Measurements from ENCODE around the gene GLRX.
A peak's percentile ranks its signal among the peaks of the same experiment; 100 is the strongest.

Gene GLRX

DNA sequence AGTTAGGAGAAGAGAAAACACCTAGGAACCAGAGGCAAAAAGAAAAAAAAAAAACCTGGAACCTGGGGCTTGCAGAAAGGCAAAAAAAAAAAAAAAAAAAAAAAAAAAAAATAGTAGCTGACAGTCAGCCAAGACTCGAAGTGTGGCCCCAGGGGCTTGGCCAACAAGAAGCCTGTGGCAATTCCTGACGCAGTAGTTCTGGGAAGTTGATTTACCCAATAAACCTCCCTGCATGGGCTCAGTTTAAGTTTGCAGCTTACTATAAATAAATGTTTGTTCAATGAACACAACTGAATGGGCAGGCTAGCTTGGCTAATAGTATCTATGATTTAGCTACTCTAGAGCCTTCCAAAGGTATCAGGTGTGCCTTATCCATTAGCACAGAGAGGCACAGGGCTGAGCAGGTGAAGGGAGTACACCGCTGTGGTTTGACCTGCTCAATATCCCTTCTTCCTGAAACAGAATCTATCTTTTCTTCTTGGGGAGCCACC, 21.3 kb upstream of the GLRX start:
- DNase-seq (ENCODE audit: low spot score) = no peak
- in situ Hi-C loops (cut with MboI; ENCODE audit: low pct_unique_long_range_greater_than_20kb, low sequenced_read_pairs, unreplicated experiment) = loop anchor here (10.0 kb wide), 1 partner anchor 179 kb away; no protein-coding TSS in a partner anchor
- TF ChIP-seq, protein P1, sequence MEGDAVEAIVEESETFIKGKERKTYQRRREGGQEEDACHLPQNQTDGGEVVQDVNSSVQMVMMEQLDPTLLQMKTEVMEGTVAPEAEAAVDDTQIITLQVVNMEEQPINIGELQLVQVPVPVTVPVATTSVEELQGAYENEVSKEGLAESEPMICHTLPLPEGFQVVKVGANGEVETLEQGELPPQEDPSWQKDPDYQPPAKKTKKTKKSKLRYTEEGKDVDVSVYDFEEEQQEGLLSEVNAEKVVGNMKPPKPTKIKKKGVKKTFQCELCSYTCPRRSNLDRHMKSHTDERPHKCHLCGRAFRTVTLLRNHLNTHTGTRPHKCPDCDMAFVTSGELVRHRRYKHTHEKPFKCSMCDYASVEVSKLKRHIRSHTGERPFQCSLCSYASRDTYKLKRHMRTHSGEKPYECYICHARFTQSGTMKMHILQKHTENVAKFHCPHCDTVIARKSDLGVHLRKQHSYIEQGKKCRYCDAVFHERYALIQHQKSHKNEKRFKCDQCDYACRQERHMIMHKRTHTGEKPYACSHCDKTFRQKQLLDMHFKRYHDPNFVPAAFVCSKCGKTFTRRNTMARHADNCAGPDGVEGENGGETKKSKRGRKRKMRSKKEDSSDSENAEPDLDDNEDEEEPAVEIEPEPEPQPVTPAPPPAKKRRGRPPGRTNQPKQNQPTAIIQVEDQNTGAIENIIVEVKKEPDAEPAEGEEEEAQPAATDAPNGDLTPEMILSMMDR (IDR thresholded peaks at IDR 0.05; ENCODE audit: extremely low read depth, insufficient read depth, missing control alignments) = no peak

DNA sequence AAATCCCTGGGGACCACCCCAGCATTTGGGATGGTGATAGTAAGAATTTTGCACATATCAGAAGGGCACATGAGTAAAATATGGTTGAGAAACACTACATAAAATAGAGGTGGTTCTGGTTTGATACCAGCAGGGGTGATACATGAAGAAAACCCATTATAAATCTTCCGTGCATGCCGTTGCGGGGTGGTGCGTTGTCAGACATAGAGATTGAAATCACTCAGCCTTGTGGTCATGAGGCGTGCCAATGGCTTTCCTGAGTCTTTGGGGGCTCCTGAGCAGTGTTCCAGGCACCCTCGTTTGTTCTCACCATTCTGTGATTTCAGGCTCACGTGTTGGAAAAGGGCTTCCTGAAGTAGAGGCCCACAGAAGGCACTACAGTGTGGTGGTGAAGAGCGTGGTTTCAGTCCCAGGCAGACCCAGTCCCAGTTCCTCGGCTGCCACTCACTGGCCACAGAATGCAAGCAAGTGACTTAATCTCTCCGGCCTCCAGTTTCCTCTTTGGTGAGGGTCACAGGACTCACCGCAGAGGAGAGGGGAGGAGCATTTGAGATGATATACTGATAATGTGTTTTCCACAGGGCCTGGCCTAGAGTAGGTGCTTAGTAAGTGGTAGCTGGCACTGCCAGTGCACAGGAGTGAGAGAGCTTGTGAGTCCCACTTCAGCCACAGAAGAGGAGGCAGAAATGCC, 20.5 kb upstream of the GLRX start:
- in situ Hi-C loops (cut with MboI; ENCODE audit: low pct_unique_long_range_greater_than_20kb, low sequenced_read_pairs, unreplicated experiment) = loop anchor here (10.0 kb wide), 1 partner anchor 178 kb away; no protein-coding TSS in a partner anchor
- peak; percentile 77 for DNase-seq (ENCODE audit: low spot score)
- TF ChIP-seq, protein P1 (IDR thresholded peaks at IDR 0.05; ENCODE audit: extremely low read depth, insufficient read depth, missing control alignments) = peak; percentile 80

DNA sequence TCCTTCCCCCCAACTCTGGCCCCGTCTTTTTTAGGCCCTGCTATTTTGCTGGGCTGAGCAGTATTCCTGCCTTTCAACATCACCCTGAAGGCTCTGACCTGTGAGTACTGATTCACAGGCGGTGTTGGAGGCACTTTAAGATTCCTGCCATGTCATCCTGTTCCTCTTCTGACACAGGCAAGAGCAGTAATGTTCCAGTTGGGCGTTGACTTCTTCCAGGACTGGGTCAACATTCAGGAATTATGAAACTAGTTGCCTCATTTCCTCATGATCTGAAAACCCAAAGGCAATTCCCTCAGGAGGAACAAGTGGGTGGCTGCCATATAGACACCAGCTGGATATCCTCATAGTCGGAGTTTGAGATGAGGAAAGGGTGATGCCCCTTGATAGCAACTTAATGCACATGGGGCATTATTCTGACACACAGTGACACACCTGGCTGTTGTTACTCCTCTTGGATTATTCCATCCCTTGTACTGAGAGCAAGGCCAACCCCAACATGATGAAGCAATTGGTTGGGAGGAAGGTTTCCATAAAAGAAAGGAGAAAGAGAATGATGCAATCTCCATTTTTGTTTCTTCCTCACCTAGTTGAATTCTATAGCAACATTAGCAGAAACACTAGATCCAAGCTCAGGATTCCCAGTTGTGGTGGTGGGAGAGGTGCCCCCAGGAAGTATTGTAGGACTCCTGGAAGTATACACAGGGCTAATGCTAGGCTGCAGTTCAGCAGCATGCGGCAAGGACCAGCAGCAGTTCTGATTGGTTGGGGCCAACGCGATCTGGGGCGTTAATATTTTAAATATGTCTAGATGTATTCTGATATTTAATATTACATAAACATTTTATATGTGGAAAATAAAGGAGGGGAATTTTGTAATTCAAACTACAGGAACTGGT, 19.6 kb upstream of the GLRX start:
- TF ChIP-seq, protein P1 (IDR thresholded peaks at IDR 0.05; ENCODE audit: extremely low read depth, insufficient read depth, missing control alignments) = no peak
- no peak for DNase-seq (ENCODE audit: low spot score)
- in situ Hi-C loops (cut with MboI; ENCODE audit: low pct_unique_long_range_greater_than_20kb, low sequenced_read_pairs, unreplicated experiment) = loop anchor here (10.0 kb wide), 1 partner anchor 177 kb away; no protein-coding TSS in a partner anchor

DNA sequence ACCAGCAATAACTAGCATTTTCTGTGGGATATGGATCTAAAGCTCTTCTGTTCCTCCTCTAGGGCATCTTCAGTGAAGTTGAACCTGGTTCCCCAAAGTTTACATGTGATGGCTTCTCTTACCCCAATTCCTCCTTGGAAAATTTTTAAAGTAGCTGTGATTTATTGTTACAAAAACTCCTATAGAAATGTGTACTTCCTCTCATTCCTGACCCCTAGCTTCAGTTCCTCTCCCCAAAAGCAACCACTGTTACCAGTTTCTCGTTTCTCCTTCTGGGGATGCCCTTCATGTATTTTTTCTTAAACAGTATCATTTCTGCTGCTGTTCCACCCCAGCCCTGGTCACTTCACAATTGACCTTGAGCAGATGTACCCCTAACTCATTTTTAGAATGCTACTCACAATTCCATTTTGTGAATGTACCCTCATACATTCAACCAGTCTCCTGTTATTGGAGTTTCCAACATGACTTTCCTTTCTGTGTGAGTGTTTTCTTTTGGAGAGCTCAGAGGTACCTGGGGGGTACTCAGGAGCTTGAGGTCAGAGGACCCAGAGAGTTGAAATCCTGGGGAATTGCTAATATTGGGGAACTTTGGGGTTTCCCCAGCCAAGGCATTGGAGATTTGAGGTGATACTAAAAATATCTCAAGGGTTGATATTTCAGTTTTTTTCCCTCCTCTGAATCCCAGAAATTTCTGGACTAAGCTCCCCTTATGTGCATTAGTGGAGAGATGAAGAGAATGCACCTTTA, 18.6 kb upstream of the GLRX start:
- TF ChIP-seq, protein P1 (IDR thresholded peaks at IDR 0.05; ENCODE audit: extremely low read depth, insufficient read depth, missing control alignments) = no peak
- in situ Hi-C loops (cut with MboI; ENCODE audit: low pct_unique_long_range_greater_than_20kb, low sequenced_read_pairs, unreplicated experiment) = loop anchor here (10.0 kb wide), 1 partner anchor 176 kb away; no protein-coding TSS in a partner anchor
- no peak for DNase-seq (ENCODE audit: low spot score)

DNA sequence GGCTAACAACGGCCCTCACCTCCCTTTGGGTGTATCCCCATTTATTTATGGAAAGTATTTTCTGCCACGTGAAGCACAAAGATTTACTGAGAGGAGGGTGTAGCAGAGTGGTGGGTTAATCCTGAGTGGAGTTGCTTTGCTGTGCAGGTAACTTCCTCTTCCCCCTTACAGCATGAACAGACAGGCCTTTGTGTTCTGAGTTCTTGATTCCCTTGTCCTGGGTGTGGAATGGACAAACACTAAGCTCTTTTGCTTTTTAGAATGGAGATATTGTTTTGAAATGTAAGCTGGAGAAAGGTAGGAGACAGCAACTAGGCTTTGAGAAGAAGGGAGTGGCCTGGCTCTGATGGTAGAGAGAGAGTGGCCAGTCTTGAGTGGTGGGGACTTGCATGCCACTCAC, 17.1 kb upstream of the GLRX start:
- DNase-seq (ENCODE audit: low spot score) = no peak
- in situ Hi-C loops (cut with MboI; ENCODE audit: low pct_unique_long_range_greater_than_20kb, low sequenced_read_pairs, unreplicated experiment) = loop anchor here (10.0 kb wide), 1 partner anchor 175 kb away; no protein-coding TSS in a partner anchor
- TF ChIP-seq, protein P1 (IDR thresholded peaks at IDR 0.05; ENCODE audit: extremely low read depth, insufficient read depth, missing control alignments) = no peak

DNA sequence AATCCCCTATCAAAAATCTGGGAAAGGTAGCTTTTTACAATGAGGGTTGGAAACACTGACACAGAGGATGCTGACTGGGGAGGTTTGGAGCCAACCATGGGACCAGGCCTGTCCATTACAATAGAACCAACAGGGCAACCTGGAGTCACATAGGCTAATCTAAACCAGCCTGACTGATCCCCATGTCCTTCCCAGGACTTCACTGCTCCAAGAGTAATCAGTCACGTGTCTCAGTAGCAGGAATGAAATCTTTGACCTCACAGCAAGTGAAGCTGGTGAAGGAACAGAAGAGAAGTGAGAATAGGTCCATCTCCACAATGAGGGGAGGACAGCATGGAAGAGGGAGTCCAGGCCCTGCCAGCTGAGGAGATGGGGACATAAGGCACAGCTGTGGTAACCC, 16.0 kb upstream of the GLRX start:
- DNase-seq (ENCODE audit: low spot score) = no peak
- TF ChIP-seq, protein P1 (IDR thresholded peaks at IDR 0.05; ENCODE audit: extremely low read depth, insufficient read depth, missing control alignments) = no peak
- in situ Hi-C loops (cut with MboI; ENCODE audit: low pct_unique_long_range_greater_than_20kb, low sequenced_read_pairs, unreplicated experiment) = no loop called here
